Neuron (in vitro differentiated cells): ENCODE data around the gene SYNJ1.
"Not testable (repeated sequence)": the region's sequence is repeated elsewhere in the genome, so short reads cannot be mapped to it uniquely, and the experiment has no call there.

ENCODE experiments used
- H2AFZ ChIP-seq: one replicate; pipeline ENCODE4 v1.6.1; 2013; ENCODE audit warnings: low read depth, mild to moderate bottlenecking, inconsistent platforms, low read length, moderate library complexity
- H3K27me3 ChIP-seq: one replicate; pipeline ENCODE4 v1.6.1; 2013; ENCODE audit warnings: low read length; ENCODE audit not compliant: insufficient read depth
- H3K36me3 ChIP-seq: one replicate; pipeline ENCODE4 v1.6.1; 2013; ENCODE audit warnings: low read length; ENCODE audit not compliant: insufficient read depth
- H3K4me1 ChIP-seq: one replicate; pipeline ENCODE4 v1.6.1; 2013; ENCODE audit warnings: low read length; ENCODE audit not compliant: insufficient read depth
- H3K4me3 ChIP-seq: 2 replicates; pipeline ENCODE4 v1.5.1; 2013; ENCODE audit warnings: mild to moderate bottlenecking, low read length, moderate library complexity
- H3K9me3 ChIP-seq: one replicate; pipeline ENCODE4 v1.6.1; 2013; ENCODE audit warnings: low read length

SYNJ1 gene

GRCh38 chr21:32611471-32611997 is 116.3 kb downstream of the SYNJ1 start:
- Histone ChIP-seq H2AFZ (peak overlapping the region; percentile 86), H3K4me1 (peaks cover 11% of the 10 kb centered on the region), H3K36me3 (peaks cover 16% of the 10 kb centered on the region), H3K9me3 (no peaks in the 10 kb centered on the region), H3K27me3 (no peaks in the 10 kb centered on the region), H3K4me3 (peak overlapping the region; percentile 80)

GRCh38 chr21:32610940-32611339 is 116.9 kb downstream of the SYNJ1 start:
- peak overlapping the region; percentile 41 for H3K4me3 ChIP-seq
- peaks cover 22% of the 10 kb centered on the region for H3K36me3 ChIP-seq
- H3K27me3 ChIP-seq, H2AFZ ChIP-seq, H3K9me3 ChIP-seq: not testable (repeated sequence)
- H3K4me1 ChIP-seq = peaks cover 11% of the 10 kb centered on the region

- peaks cover 11% of the 10 kb centered on the region for H3K4me1 ChIP-seq
- H3K36me3 ChIP-seq = peaks cover 41% of the 10 kb centered on the region
- no peaks in the 10 kb centered on the region for H3K9me3 ChIP-seq
- no peak overlapping the region for H3K4me3 ChIP-seq
- H2AFZ ChIP-seq = no peak overlapping the region
- no peaks in the 10 kb centered on the region for H3K27me3 ChIP-seq
Observed at GRCh38 chr21:32608851-32609250, 119.0 kb downstream of the SYNJ1 start.

DNA sequence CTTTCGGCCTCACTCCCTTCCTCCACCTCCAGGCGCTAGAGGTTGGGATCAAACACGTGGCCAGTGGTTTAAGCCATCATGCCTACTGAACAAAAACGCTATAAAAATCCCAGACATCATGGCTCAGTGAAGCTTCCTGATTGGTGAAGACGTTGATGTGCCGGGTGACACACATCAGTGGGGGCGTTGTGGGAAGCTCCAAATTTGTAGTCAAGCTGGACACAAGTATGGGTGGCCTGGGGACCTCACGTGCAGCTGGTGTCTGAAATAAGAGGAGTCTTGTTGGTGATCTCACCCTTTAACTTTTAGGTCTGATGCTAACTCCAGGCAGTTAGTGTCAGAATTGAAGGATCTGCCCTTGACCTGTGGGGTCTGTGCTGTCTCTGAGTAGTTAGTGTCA is 122.3 kb downstream of the SYNJ1 start:
- no peaks in the 10 kb centered on the region for H3K9me3 ChIP-seq
- no peak overlapping the region for H2AFZ ChIP-seq
- no peak overlapping the region for H3K4me3 ChIP-seq
- H3K4me1 ChIP-seq = peaks cover 1% of the 10 kb centered on the region
- no peaks in the 10 kb centered on the region for H3K27me3 ChIP-seq
- H3K36me3 ChIP-seq = peaks cover 58% of the 10 kb centered on the region

DNA sequence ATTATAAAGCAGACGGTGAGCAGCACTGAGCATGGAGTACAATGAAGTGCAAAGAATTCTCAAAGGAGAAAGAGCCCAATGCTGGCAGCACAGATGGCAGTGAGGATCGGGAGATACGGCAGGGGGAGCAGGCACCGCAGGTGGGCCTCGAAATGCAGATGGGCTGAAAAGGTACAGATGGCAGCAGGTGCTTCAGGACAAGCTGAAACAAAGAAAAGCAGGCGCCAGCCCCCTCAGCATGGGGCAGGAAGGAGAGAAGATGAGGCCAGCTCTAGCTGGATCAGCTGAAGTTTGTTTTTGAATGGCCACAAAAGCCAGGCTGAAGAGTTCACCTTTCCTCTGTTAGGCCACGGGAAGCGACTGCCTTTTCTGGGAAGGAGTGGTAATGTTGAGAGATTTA is 123.3 kb downstream of the SYNJ1 start:
- Histone ChIP-seq H3K4me3 (no peak overlapping the region), H3K36me3 (peaks cover 62% of the 10 kb centered on the region), H2AFZ (no peak overlapping the region)

GRCh38 chr21:32603131-32603530 is 124.7 kb downstream of the SYNJ1 start:
- no peaks in the 10 kb centered on the region for H3K4me1 ChIP-seq
- no peak overlapping the region for H2AFZ ChIP-seq
- H3K9me3 ChIP-seq = no peaks in the 10 kb centered on the region
- H3K36me3 ChIP-seq = peaks cover 52% of the 10 kb centered on the region
- no peaks in the 10 kb centered on the region for H3K27me3 ChIP-seq
- H3K4me3 ChIP-seq = no peak overlapping the region

More for the DNA sequence above, 123.3 kb downstream of the SYNJ1 start:
- Histone ChIP-seq H3K27me3 (no peaks in the 10 kb centered on the region), H3K9me3 (no peaks in the 10 kb centered on the region), H3K4me1 (no peaks in the 10 kb centered on the region)

DNA sequence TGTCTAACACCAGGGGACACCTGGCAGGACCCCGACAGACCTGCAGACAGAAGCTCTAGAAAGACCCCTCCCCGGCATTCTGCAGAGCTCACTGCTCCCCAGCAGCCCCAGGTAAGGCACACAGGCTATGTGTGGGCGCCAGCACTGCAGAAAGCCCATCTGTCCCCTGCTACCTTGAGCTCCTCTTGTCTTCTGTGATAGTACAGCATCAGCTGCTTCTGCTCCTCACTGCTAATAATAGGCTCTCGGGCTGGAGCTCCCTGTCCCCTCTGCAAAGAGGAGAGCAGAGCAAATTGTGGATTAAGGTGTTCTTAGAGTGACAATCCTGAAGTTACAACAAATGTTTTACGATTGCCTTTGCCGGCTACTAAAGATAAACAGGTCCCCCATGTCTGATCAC is 125.7 kb downstream of the SYNJ1 start:
- Histone ChIP-seq H3K36me3 (peaks cover 51% of the 10 kb centered on the region), H3K4me3 (no peak overlapping the region), H2AFZ (no peak overlapping the region), H3K9me3 (no peaks in the 10 kb centered on the region), H3K4me1 (no peaks in the 10 kb centered on the region), H3K27me3 (no peaks in the 10 kb centered on the region)

DNA sequence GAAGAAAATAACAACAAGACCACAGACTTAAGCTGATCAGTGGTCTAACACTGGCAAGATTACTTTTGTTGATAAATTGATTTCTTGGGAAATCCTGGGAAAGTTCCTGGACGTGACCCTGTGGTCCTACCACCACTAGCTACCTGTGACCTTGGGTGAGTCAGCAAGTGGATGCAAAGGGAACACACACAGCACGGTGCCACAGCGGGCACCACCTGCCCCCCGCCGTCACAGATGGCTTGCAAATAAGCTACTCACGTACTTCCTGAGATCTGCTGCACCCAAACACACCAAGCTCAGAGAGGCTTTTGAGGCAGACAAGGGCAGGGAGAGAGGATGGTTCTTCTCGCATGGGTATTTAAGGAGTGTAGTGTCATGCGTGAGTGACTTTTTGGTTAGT is 128.3 kb downstream of the SYNJ1 start:
- no peak overlapping the region for H3K4me3 ChIP-seq
- no peak overlapping the region for H2AFZ ChIP-seq
- peaks cover 27% of the 10 kb centered on the region for H3K36me3 ChIP-seq
- no peaks in the 10 kb centered on the region for H3K4me1 ChIP-seq
- H3K9me3 ChIP-seq = no peaks in the 10 kb centered on the region
- H3K27me3 ChIP-seq = no peaks in the 10 kb centered on the region

- Histone ChIP-seq H3K4me3 (no peak overlapping the region), H3K36me3 (peaks cover 23% of the 10 kb centered on the region), H3K27me3 (no peaks in the 10 kb centered on the region), H3K4me1 (no peaks in the 10 kb centered on the region), H2AFZ (no peak overlapping the region), H3K9me3 (no peaks in the 10 kb centered on the region)
Observed at GRCh38 chr21:32599091-32599490, 128.7 kb downstream of the SYNJ1 start.

GRCh38 chr21:32597205-32597604 is 130.6 kb downstream of the SYNJ1 start:
- Histone ChIP-seq H3K36me3 (peaks cover 6% of the 10 kb centered on the region), H3K9me3 (no peaks in the 10 kb centered on the region), H3K27me3 (no peaks in the 10 kb centered on the region), H3K4me3 (no peak overlapping the region), H2AFZ (no peak overlapping the region), H3K4me1 (no peaks in the 10 kb centered on the region)

- Histone ChIP-seq H3K4me1 (no peaks in the 10 kb centered on the region), H3K27me3 (no peaks in the 10 kb centered on the region), H3K36me3 (peaks cover 4% of the 10 kb centered on the region), H2AFZ (no peak overlapping the region), H3K4me3 (no peak overlapping the region), H3K9me3 (no peaks in the 10 kb centered on the region)
Observed at GRCh38 chr21:32595431-32595830, 132.4 kb downstream of the SYNJ1 start.

- Histone ChIP-seq H2AFZ (no peak overlapping the region), H3K9me3 (no peaks in the 10 kb centered on the region), H3K4me3 (no peak overlapping the region), H3K27me3 (no peaks in the 10 kb centered on the region), H3K36me3 (no peaks in the 10 kb centered on the region), H3K4me1 (no peaks in the 10 kb centered on the region)
Observed at GRCh38 chr21:32593690-32594089, 134.1 kb downstream of the SYNJ1 start.

- Histone ChIP-seq H3K4me3 (no peak overlapping the region), H3K27me3 (no peaks in the 10 kb centered on the region), H3K9me3 (no peaks in the 10 kb centered on the region), H2AFZ (no peak overlapping the region), H3K36me3 (no peaks in the 10 kb centered on the region), H3K4me1 (no peaks in the 10 kb centered on the region)
Observed at GRCh38 chr21:32592929-32593502, 134.8 kb downstream of the SYNJ1 start.

- H3K36me3 ChIP-seq = no peaks in the 10 kb centered on the region
- no peaks in the 10 kb centered on the region for H3K4me1 ChIP-seq
- no peak overlapping the region for H3K4me3 ChIP-seq
- no peaks in the 10 kb centered on the region for H3K27me3 ChIP-seq
- H2AFZ ChIP-seq = no peak overlapping the region
- H3K9me3 ChIP-seq = no peaks in the 10 kb centered on the region
Observed at GRCh38 chr21:32590130-32590529, 137.7 kb downstream of the SYNJ1 start.
